ENCODE data around the gene FNDC3B.
A peak's percentile ranks its signal among the peaks of the same experiment; 100 is the strongest.

The FNDC3B gene

GRCh38 chr3:172272698-172273097 is 233.3 kb downstream of the FNDC3B start:
- H3K4me3 ChIP-seq (ENCODE audit: control insufficient read depth, low read depth, low read length): no peak overlapping the region
- peak; percentile 74 for DNase-seq (ENCODE audit: low read depth)
- no peak for TF ChIP-seq CTCF (conservative IDR thresholded peaks at IDR 0.05; ENCODE audit: control insufficient read depth, insufficient read depth, low read depth, low read length)

- TF ChIP-seq CTCF (conservative IDR thresholded peaks at IDR 0.05; ENCODE audit: control insufficient read depth, insufficient read depth, low read depth, low read length): no peak
- no peak overlapping the region for H3K4me3 ChIP-seq (ENCODE audit: control insufficient read depth, low read depth, low read length)
Measured at GRCh38 chr3:172273378-172273777, 234.0 kb downstream of the FNDC3B start.

GRCh38 chr3:172274906-172275305 is 235.5 kb downstream of the FNDC3B start:
- no peak for TF ChIP-seq CTCF (conservative IDR thresholded peaks at IDR 0.05; ENCODE audit: control insufficient read depth, insufficient read depth, low read depth, low read length)
- no peak overlapping the region for H3K4me3 ChIP-seq (ENCODE audit: control insufficient read depth, low read depth, low read length)
- DNase-seq (ENCODE audit: low read depth): no peak

More at GRCh38 chr3:172273378-172273777, 234.0 kb downstream of the FNDC3B start:
- DNase-seq (ENCODE audit: low read depth): no peak

- TF ChIP-seq CTCF (conservative IDR thresholded peaks at IDR 0.05; ENCODE audit: control insufficient read depth, insufficient read depth, low read depth, low read length): no peak
- H3K4me3 ChIP-seq (ENCODE audit: control insufficient read depth, low read depth, low read length): no peak overlapping the region
- DNase-seq (ENCODE audit: low read depth): no peak
Measured at GRCh38 chr3:172275586-172275985, 236.2 kb downstream of the FNDC3B start.

- DNase-seq (ENCODE audit: low read depth): no peak
- H3K4me3 ChIP-seq (ENCODE audit: control insufficient read depth, low read depth, low read length): no peak overlapping the region
- TF ChIP-seq CTCF (conservative IDR thresholded peaks at IDR 0.05; ENCODE audit: control insufficient read depth, insufficient read depth, low read depth, low read length): peak; percentile 10
Measured at GRCh38 chr3:172276103-172276502, 236.7 kb downstream of the FNDC3B start.

GRCh38 chr3:172277151-172277652 is 237.8 kb downstream of the FNDC3B start:
- DNase-seq (ENCODE audit: low read depth): no peak
- no peak overlapping the region for H3K4me3 ChIP-seq (ENCODE audit: control insufficient read depth, low read depth, low read length)
- no peak for TF ChIP-seq CTCF (conservative IDR thresholded peaks at IDR 0.05; ENCODE audit: control insufficient read depth, insufficient read depth, low read depth, low read length)

GRCh38 chr3:172279191-172279640 is 239.8 kb downstream of the FNDC3B start:
- no peak for TF ChIP-seq CTCF (conservative IDR thresholded peaks at IDR 0.05; ENCODE audit: control insufficient read depth, insufficient read depth, low read depth, low read length)
- no peak for DNase-seq (ENCODE audit: low read depth)
- H3K4me3 ChIP-seq (ENCODE audit: control insufficient read depth, low read depth, low read length): no peak overlapping the region

Measured in fibroblast of mammary gland (primary cell).